ENCODE data around the gene CRLF3.

GRCh38 chr17:30869005-30869404 lies 44.5 kb upstream of the CRLF3 start:
- TF ChIP-seq, protein P1, sequence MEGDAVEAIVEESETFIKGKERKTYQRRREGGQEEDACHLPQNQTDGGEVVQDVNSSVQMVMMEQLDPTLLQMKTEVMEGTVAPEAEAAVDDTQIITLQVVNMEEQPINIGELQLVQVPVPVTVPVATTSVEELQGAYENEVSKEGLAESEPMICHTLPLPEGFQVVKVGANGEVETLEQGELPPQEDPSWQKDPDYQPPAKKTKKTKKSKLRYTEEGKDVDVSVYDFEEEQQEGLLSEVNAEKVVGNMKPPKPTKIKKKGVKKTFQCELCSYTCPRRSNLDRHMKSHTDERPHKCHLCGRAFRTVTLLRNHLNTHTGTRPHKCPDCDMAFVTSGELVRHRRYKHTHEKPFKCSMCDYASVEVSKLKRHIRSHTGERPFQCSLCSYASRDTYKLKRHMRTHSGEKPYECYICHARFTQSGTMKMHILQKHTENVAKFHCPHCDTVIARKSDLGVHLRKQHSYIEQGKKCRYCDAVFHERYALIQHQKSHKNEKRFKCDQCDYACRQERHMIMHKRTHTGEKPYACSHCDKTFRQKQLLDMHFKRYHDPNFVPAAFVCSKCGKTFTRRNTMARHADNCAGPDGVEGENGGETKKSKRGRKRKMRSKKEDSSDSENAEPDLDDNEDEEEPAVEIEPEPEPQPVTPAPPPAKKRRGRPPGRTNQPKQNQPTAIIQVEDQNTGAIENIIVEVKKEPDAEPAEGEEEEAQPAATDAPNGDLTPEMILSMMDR (IDR thresholded peaks at IDR 0.05), result no peak
- TF ChIP-seq POLR2A (IDR thresholded peaks at IDR 0.05), result no peak

Data from Peyer's patch (tissue), 4 donors.